Measurements from ENCODE around the gene KCNC2.

DNA sequence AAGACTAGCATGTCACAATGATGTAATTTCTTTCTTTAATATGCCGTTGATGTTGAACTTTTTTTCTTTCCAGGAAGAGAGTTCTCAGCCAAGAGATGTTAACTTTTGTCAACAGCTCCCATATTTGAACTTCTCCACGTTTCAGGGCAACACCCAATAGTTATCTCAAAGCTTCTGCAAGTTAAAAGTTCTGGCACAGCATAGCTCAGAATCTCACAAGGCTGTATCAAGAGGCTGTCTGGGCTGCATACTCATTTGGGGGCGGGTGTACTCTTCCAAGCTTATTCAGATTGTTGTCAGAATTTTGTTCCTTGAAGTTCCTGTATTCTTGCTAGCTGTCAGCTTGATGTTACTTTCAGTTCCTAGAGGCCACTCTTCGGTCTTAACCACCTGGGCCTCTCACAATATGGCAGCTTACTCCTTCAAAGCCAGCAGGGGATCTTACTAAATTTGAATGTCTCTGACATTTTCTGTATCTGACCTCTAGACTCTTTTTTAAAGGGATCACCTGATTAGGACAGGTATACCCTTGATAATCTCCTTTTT lies 38.9 kb downstream of the KCNC2 start:
- TF ChIP-seq, protein P1, sequence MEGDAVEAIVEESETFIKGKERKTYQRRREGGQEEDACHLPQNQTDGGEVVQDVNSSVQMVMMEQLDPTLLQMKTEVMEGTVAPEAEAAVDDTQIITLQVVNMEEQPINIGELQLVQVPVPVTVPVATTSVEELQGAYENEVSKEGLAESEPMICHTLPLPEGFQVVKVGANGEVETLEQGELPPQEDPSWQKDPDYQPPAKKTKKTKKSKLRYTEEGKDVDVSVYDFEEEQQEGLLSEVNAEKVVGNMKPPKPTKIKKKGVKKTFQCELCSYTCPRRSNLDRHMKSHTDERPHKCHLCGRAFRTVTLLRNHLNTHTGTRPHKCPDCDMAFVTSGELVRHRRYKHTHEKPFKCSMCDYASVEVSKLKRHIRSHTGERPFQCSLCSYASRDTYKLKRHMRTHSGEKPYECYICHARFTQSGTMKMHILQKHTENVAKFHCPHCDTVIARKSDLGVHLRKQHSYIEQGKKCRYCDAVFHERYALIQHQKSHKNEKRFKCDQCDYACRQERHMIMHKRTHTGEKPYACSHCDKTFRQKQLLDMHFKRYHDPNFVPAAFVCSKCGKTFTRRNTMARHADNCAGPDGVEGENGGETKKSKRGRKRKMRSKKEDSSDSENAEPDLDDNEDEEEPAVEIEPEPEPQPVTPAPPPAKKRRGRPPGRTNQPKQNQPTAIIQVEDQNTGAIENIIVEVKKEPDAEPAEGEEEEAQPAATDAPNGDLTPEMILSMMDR (IDR thresholded peaks at IDR 0.05) = no peak
- TF ChIP-seq ZFX (IDR thresholded peaks at IDR 0.05; ENCODE audit: borderline replicate concordance) = no peak
